ENCODE measurements around the gene PLCL1.

The PLCL1 gene

DNA sequence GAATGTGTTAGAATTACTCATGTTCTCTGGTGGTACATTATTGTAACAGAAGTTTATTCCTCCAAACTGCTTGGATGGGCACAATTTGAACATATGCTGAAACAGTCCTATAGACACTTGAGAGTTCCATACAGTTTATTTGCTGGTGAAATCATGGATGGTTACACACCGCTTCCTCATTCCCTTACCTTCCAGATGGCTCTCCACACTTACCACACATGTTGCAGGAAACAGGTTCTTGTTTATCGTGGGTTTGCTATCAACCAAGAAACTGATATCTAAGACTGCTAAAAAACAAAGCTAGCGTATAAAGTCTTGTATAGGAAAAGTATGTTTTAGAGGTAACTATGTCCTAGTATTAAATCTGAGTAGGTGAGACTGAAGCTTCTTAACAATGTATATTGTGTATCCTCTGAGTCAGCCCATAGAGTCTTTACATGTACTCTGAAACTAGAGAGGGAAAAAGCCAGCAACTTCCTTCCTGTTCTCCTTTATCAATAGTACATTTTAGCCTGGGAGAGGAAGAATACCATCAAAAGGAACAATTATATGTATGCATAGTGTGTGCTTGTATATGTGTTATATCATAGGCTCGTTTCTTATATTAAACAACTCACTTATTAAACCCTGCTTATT lies 313.1 kb downstream of the PLCL1 start:
- no peak for DNase-seq (ENCODE audit: low read depth)

GRCh38 chr2:198127627-198128026 lies 323.2 kb downstream of the PLCL1 start:
- DNase-seq (ENCODE audit: low read depth): no peak

- DNase-seq (ENCODE audit: low read depth): no peak
Observed at GRCh38 chr2:198129609-198130008, 325.2 kb downstream of the PLCL1 start.

- DNase-seq (ENCODE audit: low read depth): no peak
Observed at GRCh38 chr2:198134293-198134955, 330.0 kb downstream of the PLCL1 start.

GRCh38 chr2:198135481-198135934 lies 331.1 kb downstream of the PLCL1 start:
- DNase-seq (ENCODE audit: low read depth): no peak

GRCh38 chr2:198136142-198136541 lies 331.7 kb downstream of the PLCL1 start:
- no peak for DNase-seq (ENCODE audit: low read depth)

DNA sequence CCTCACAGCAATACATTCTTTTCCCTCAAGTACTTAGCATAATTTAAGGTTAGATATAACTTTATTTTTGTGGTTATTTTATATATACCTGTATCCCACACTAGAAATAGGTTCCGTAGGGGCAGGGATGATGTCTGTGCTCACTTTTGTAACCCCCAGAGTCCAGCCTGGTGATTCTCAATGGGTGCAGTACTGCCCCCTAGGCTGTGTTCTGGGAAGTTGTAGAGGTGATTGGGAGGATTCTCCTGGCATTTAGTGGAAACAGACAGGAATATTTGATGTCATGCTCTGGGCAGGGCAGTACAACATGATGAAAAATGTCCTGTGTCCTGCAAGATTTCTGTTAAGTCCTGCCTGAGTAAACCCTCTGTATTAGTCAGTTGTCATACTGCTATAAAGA lies 333.3 kb downstream of the PLCL1 start:
- no peak for DNase-seq (ENCODE audit: low read depth)

GRCh38 chr2:198141726-198142125 lies 337.3 kb downstream of the PLCL1 start:
- DNase-seq (ENCODE audit: low read depth): no peak

GRCh38 chr2:198143156-198143555 lies 338.8 kb downstream of the PLCL1 start:
- no peak for DNase-seq (ENCODE audit: low read depth)

DNA sequence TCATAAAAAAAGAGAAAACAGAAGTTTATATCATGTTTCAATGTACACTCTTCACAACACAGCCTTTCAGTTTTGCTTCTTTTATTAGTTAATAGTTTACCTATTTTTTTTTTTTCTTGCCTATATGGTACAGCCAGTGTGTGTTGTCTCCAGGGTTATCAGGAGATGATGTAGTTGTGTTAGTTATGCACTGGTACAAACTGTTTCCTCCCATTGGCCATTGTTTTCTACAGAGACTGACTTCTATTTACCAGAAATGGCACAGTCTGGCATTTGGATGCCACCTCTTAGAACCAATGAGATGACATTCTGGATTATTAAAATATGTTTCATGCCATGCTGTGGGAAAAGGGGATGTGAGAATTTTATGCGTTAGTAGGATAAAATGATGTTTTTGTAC lies 339.4 kb downstream of the PLCL1 start:
- DNase-seq (ENCODE audit: low read depth): no peak

DNA sequence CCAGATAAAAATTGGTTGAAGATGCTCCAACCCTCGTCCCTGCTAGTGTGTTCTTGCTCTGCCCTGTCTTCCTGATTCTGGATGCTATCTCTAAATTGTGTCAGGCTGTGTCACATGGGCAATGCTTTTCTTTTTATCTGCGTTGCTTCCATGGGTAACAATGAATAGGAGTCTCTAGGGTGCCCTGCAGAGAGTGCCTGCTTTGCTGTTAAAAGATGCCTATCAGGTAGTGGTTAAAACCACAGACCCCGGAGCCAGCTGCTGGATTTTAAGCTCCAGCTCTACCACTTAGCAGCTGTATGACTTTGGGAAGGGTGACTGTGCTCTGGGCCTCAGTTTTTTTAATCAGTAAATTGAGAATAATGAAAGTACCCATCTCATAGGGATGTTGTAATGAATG lies 340.3 kb downstream of the PLCL1 start:
- DNase-seq (ENCODE audit: low read depth): no peak

- no peak for DNase-seq (ENCODE audit: low read depth)
Observed at GRCh38 chr2:198146346-198146940, 342.1 kb downstream of the PLCL1 start.

GRCh38 chr2:198157314-198157713 lies 352.9 kb downstream of the PLCL1 start:
- DNase-seq (ENCODE audit: low read depth): no peak

DNA sequence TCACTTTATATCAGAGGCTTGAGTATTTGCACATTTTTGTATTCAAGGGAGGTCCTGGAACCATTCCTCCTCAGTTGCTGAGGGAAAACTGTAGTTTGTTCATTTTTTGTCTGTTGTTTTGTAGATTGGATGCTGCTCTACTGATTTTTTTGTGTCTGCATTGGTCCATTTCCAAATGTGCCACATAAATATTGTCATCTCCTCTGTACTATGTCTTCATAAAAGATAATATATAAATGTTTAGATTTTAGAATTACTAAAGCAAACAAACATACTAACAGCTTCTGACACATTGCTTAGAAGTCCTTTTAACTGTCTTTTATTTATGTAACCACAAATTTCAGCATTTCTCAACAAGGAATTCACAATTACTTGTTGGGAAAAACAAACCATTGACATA lies 356.8 kb downstream of the PLCL1 start:
- DNase-seq (ENCODE audit: low read depth): no peak

DNA sequence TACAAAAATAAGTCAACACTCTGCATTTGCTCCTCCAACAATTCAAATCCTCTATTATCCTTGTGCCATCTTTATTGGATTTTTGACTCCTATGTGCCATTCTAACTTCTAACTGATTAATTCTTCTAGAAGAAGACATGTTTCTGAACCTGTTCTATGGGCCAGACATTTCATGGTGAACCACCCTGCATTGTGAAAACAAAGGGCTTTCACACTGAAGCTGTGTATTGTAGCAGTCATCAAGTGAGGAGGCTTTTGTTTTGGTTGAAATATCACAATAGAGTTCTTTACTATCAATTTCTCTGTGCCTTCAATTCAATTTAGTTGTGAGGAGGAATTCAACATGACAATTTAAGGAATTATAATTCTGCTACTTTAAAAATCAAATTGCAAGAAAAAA lies 357.9 kb downstream of the PLCL1 start:
- no peak for DNase-seq (ENCODE audit: low read depth)

DNA sequence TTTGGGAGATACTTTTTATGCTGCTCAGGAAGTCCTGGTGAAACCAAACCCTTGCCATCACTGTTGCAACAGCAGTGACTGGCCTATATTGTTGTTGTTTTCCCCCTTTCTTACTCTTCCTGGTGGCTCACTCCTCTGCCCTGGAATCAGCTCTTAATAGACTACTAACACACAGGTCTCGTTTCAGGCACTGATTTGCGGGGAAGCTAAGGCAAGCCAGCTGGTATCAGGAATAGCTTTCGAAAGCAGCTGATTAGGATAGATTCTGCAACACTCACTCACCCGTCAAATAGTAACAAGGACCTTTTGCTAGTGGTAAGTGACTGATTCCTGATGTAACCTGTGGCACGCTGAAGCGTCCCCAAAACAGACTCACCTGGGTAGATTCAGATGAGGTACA lies 360.4 kb downstream of the PLCL1 start:
- no peak for DNase-seq (ENCODE audit: low read depth)

DNA sequence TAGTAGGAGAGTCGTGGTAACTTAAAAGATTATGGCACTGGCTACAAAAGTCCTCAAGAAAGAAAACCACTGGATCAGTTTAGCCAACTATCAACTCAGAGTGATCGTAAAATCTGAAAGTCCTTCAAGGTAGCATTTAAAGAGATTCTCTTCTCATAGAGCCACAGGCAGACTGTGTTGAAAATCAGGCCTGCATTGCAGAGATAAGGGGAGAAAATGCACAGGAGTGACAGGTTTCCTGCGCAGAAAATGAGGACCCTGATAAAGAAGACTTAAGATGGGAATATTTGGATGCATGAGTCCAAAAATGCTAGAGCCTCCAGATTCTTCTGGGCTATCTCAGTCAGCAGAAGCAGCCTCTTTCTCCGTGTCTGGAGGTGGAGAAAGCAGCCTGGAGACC lies 360.9 kb downstream of the PLCL1 start:
- DNase-seq (ENCODE audit: low read depth): no peak

GRCh38 chr2:198167346-198167745 lies 363.0 kb downstream of the PLCL1 start:
- DNase-seq (ENCODE audit: low read depth): no peak

GRCh38 chr2:198168651-198169050 lies 364.3 kb downstream of the PLCL1 start:
- DNase-seq (ENCODE audit: low read depth): no peak

DNA sequence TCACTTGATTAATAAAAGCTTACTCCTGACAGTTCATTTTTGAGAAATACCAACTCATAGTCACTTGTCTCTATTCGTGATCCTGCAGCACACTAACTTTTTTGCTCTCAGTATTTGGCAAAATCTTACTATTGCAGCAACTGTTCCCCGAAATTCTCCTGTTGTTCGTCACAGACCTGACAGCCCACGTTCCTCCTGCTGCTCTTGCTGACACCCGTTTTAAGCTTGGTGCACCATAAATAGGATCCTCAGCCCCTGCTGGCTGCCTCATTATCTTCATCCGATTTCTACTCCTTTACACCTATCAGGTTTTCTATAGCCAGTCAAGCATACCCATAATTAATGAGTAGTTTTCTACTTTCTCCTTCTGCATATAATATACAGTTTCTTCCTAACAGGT lies 368.8 kb downstream of the PLCL1 start:
- DNase-seq (ENCODE audit: low read depth): no peak

- no peak for DNase-seq (ENCODE audit: low read depth)
Observed at GRCh38 chr2:198173864-198174263, 369.5 kb downstream of the PLCL1 start.

GRCh38 chr2:198175271-198175670 lies 370.9 kb downstream of the PLCL1 start:
- no peak for DNase-seq (ENCODE audit: low read depth)

DNA sequence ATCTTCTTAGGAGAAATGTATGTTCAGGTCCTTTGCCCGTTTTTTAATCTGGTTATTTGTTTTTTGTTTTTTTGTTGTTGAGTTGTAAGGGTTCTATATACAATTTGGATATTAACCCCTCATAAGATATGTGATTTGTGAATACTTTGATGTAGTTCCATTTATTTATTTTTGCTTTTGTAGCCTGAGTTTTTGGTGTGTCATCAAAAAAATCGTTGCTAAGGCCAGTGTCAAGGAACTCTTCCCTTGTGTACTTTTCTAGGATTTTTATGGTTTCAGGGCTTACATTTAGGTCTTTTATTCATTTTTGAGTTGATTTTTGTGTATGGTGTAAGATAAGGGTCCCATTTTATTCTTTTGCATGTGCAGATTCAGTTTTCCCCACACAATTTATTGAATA lies 372.6 kb downstream of the PLCL1 start:
- DNase-seq (ENCODE audit: low read depth): no peak

DNA sequence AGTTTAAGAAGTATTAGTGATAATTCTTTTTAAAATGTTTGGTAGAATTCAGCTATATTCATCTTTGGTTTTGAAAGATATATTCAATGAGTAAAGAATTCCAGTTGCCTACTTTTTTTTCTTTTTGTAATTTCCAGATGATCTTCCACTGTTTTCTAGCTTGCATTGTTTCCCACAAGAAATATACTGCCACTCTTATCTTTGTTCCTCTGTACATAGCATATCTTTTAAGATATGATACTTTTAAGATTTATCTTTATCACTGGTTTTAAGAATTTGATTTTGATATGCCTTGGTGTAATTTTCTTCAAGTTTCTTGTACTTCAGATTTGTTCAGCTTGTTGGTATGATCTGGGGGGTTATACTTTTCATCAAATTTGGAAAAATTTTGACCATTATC lies 374.4 kb downstream of the PLCL1 start:
- no peak for DNase-seq (ENCODE audit: low read depth)
